NCI-H748 (cell line): ENCODE data around the gene SERF2.
A peak's percentile ranks its signal among the peaks of the same experiment; 100 is the strongest.
"Not testable (repeated sequence)": the region's sequence is repeated elsewhere in the genome, so short reads cannot be mapped to it uniquely, and the experiment has no call there.

Experiments
- DNase-seq: peaks from one replicate; lab custom pipeline; 2025; ENCODE audit not compliant: unreplicated experiment; lab: John Stamatoyannopoulos, UW

The SERF2 gene

GRCh38 chr15:43793647-43794046, 1.5 kb downstream of the SERF2 start:
- DNase-seq = no peak

GRCh38 chr15:43794269-43795037, 2.3 kb downstream of the SERF2 start:
- no peak for DNase-seq

- no peak for DNase-seq
These were observed 3.1 kb downstream of the SERF2 start for GRCh38 chr15:43795197-43795596.

- no peak for DNase-seq
These were observed 3.9 kb downstream of the SERF2 start for GRCh38 chr15:43795997-43796396.

- no peak for DNase-seq
These were observed 4.4 kb downstream of the SERF2 start for GRCh38 chr15:43796566-43796965.

- DNase-seq = peak; percentile 40
These were observed 7.3 kb downstream of the SERF2 start for GRCh38 chr15:43799209-43799944.

GRCh38 chr15:43799945-43800285, 7.8 kb downstream of the SERF2 start, which contains the start of gene SERINC4:
Gene SERINC4, minus strand, starts transcription at chr15:43800220. Its CDS starts 234 bp downstream, at chr15:43799986.
- DNase-seq = no peak

GRCh38 chr15:43800286-43801141, 8.4 kb downstream of the SERF2 start, which contains the start of gene HYPK:
Gene HYPK, plus strand, starts transcription at chr15:43800599. Its CDS starts 24 bp downstream, at chr15:43800623.
- peak; percentile 77 for DNase-seq

GRCh38 chr15:43802676-43803075, 10.6 kb downstream of the SERF2 start:
- not testable (repeated sequence) for DNase-seq

GRCh38 chr15:43808435-43808950, 16.4 kb downstream of the SERF2 start:
- no peak for DNase-seq

GRCh38 chr15:43808960-43809678, 17.0 kb downstream of the SERF2 start:
- no peak for DNase-seq

GRCh38 chr15:43815064-43815463, 22.9 kb downstream of the SERF2 start:
- not testable (repeated sequence) for DNase-seq

- DNase-seq = no peak
These were observed 29.4 kb downstream of the SERF2 start for GRCh38 chr15:43821505-43821904.

- peak; percentile 97 for DNase-seq
These were observed 32.5 kb downstream of the SERF2 start, which contains the start of gene MFAP1 for GRCh38 chr15:43824302-43825246. Gene MFAP1, minus strand, starts transcription at chr15:43824690. Its CDS starts 121 bp downstream, at chr15:43824569.

GRCh38 chr15:43825305-43825704, 33.2 kb downstream of the SERF2 start:
- DNase-seq = not testable (repeated sequence)

GRCh38 chr15:43826029-43826507, 33.9 kb downstream of the SERF2 start:
- no peak for DNase-seq

- peak; percentile 90 for DNase-seq
These were observed 34.6 kb downstream of the SERF2 start, which contains the start of gene WDR76 for GRCh38 chr15:43826508-43827341. Gene WDR76, plus strand, starts transcription at chr15:43827002. Its CDS starts 31 bp downstream, at chr15:43827033.

- DNase-seq = peak; percentile 16
These were observed 36.0 kb downstream of the SERF2 start for GRCh38 chr15:43828061-43828657.
